ENCODE measurements around the gene APOA4. TPM values are rescaled to one million over a fixed set of nuclear protein-coding genes. Genes with fewer than 3 reads are reported as not detected.

The APOA4 gene
- polyA plus RNA-seq, 1 donor from 2014 or later, result not detected

DNA sequence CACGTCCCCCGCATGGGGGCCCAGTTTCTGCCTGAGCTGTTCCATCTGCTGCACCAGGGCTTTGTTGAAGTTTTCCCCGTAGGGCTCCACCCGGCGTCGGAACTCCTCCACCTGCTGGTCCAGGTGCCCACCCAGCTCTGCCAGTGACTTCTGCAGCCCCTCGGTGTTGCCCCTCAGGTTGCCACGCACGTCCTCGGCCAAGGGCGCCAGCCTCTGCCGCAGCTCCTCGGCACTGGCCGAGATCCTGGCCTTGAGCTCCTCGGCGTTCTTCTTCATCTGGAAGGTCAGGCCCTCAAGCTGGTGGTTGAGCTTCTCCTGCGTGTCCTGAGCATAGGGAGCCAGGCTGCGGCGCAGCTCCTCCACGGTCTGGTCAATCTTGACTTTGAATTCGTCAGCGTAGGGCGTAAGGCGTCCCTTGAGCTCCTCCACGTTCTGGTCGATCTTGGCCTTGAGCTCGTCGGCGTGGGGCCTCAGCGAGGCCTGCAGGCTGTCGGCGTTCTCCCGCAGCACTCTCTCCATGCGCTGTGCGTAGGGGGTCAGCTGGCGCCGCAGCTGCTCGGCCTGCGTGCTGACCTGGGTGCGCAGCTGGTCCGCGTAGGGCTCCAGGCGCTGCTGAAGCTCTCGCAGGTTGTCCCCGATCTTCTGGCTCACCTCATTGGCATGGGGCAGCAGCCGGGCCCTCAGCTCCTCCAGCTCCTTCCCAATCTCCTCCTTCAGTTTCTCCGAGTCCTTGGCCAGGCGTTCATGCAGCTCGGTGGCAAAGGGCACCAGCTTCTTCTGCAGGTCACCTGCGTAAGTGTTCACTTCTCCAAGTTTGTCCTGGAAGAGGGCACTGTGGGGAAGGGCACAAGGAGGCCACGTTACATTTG is 1.8 kb downstream of the APOA4 start:
- no peak overlapping the region for H3K27ac ChIP-seq (ENCODE audit: low read length)
- no peaks in the 10 kb centered on the region for H3K79me2 ChIP-seq (replicated peaks; ENCODE audit: insufficient read depth, low read length)
- H3K4me3 ChIP-seq (ENCODE audit: low read length), result no peak overlapping the region
- no peaks in the 10 kb centered on the region for H3K36me3 ChIP-seq (ENCODE audit: insufficient read depth, low read length)
- no peak overlapping the region for H2AFZ ChIP-seq (ENCODE audit: low read depth, low read length)
- H3K9me2 ChIP-seq (ENCODE audit: insufficient read depth, low read length), result no peaks in the 10 kb centered on the region
- no peak overlapping the region for H3K4me2 ChIP-seq (ENCODE audit: low read length)
- H3F3A ChIP-seq (ENCODE audit: insufficient read depth, low read length, poor library complexity, severe bottlenecking), result no peaks in the 10 kb centered on the region
- H4K20me1 ChIP-seq (ENCODE audit: insufficient read depth), result no peaks in the 10 kb centered on the region
- no peaks in the 10 kb centered on the region for H3K9me3 ChIP-seq (ENCODE audit: low read length)
- H3K27me3 ChIP-seq (ENCODE audit: insufficient read depth, low read depth, low read length), result no peaks in the 10 kb centered on the region
- no peak overlapping the region for H3K9ac ChIP-seq (ENCODE audit: low read length)
- no peak for TF ChIP-seq TAF1 (IDR thresholded peaks at IDR 0.05; ENCODE audit: low read depth)

GRCh38 chr11:116819049-116819448 is 4.1 kb downstream of the APOA4 start:
- Histone ChIP-seq H3K27ac (ENCODE audit: low read length) (no peak overlapping the region), H3F3A (ENCODE audit: insufficient read depth, low read length, poor library complexity, severe bottlenecking) (no peaks in the 10 kb centered on the region), H3K9ac (ENCODE audit: low read length) (no peak overlapping the region), H3K9me2 (ENCODE audit: insufficient read depth, low read length) (no peaks in the 10 kb centered on the region), H3K9me3 (ENCODE audit: low read length) (no peaks in the 10 kb centered on the region), H3K4me3 (ENCODE audit: low read length) (no peak overlapping the region), H3K79me2 (replicated peaks; ENCODE audit: insufficient read depth, low read length) (no peaks in the 10 kb centered on the region), H4K20me1 (ENCODE audit: insufficient read depth) (no peaks in the 10 kb centered on the region), H3K36me3 (ENCODE audit: insufficient read depth, low read length) (no peaks in the 10 kb centered on the region), H3K4me2 (ENCODE audit: low read length) (no peak overlapping the region), H3K27me3 (ENCODE audit: insufficient read depth, low read depth, low read length) (no peaks in the 10 kb centered on the region), H2AFZ (ENCODE audit: low read depth, low read length) (no peak overlapping the region)
- TF ChIP-seq RAD21 (conservative IDR thresholded peaks at IDR 0.05) (no peak), TAF1 (IDR thresholded peaks at IDR 0.05; ENCODE audit: low read depth) (no peak), POLR2AphosphoS5 (IDR thresholded peaks at IDR 0.05) (no peak), MXI1 (conservative IDR thresholded peaks at IDR 0.05; ENCODE audit: poor library complexity, severe bottlenecking) (no peak), EP300 (conservative IDR thresholded peaks at IDR 0.05; ENCODE audit: poor library complexity, severe bottlenecking) (no peak), EZH2 (IDR thresholded peaks at IDR 0.05; ENCODE audit: borderline replicate concordance, insufficient read depth, low read length, poor library complexity, severe bottlenecking) (no peak), SMC3 (conservative IDR thresholded peaks at IDR 0.05; ENCODE audit: poor library complexity) (no peak)
- TF ChIP-seq, protein P1, sequence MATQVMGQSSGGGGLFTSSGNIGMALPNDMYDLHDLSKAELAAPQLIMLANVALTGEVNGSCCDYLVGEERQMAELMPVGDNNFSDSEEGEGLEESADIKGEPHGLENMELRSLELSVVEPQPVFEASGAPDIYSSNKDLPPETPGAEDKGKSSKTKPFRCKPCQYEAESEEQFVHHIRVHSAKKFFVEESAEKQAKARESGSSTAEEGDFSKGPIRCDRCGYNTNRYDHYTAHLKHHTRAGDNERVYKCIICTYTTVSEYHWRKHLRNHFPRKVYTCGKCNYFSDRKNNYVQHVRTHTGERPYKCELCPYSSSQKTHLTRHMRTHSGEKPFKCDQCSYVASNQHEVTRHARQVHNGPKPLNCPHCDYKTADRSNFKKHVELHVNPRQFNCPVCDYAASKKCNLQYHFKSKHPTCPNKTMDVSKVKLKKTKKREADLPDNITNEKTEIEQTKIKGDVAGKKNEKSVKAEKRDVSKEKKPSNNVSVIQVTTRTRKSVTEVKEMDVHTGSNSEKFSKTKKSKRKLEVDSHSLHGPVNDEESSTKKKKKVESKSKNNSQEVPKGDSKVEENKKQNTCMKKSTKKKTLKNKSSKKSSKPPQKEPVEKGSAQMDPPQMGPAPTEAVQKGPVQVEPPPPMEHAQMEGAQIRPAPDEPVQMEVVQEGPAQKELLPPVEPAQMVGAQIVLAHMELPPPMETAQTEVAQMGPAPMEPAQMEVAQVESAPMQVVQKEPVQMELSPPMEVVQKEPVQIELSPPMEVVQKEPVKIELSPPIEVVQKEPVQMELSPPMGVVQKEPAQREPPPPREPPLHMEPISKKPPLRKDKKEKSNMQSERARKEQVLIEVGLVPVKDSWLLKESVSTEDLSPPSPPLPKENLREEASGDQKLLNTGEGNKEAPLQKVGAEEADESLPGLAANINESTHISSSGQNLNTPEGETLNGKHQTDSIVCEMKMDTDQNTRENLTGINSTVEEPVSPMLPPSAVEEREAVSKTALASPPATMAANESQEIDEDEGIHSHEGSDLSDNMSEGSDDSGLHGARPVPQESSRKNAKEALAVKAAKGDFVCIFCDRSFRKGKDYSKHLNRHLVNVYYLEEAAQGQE (IDR thresholded peaks at IDR 0.05; ENCODE audit: borderline replicate concordance), result no peak
- TF ChIP-seq, protein P2, sequence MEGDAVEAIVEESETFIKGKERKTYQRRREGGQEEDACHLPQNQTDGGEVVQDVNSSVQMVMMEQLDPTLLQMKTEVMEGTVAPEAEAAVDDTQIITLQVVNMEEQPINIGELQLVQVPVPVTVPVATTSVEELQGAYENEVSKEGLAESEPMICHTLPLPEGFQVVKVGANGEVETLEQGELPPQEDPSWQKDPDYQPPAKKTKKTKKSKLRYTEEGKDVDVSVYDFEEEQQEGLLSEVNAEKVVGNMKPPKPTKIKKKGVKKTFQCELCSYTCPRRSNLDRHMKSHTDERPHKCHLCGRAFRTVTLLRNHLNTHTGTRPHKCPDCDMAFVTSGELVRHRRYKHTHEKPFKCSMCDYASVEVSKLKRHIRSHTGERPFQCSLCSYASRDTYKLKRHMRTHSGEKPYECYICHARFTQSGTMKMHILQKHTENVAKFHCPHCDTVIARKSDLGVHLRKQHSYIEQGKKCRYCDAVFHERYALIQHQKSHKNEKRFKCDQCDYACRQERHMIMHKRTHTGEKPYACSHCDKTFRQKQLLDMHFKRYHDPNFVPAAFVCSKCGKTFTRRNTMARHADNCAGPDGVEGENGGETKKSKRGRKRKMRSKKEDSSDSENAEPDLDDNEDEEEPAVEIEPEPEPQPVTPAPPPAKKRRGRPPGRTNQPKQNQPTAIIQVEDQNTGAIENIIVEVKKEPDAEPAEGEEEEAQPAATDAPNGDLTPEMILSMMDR (IDR thresholded peaks at IDR 0.05; ENCODE audit: poor library complexity, severe bottlenecking), result no peak
